ENCODE results near the gene TRDMT1. TPM values are rescaled to one million over a fixed set of nuclear protein-coding genes. Genes with fewer than 3 reads are reported as not detected.

TRDMT1 gene
- polyA plus RNA-seq, 3 donors, result 8.8 to 12.8 (median 10.5) TPM

- no peak for DNase-seq (ENCODE audit: extremely low read depth in 1 of 11, low read depth in 9 of 11, low spot score in 4 of 11)
Observed at GRCh38 chr10:17195083-17195482, 6.4 kb downstream of the TRDMT1 start.

GRCh38 chr10:17190602-17191001 is 10.9 kb downstream of the TRDMT1 start:
- DNase-seq (ENCODE audit: extremely low read depth in 1 of 11, low read depth in 9 of 11, low spot score in 4 of 11), result no peak

GRCh38 chr10:17188644-17189172 is 12.8 kb downstream of the TRDMT1 start:
- DNase-seq (ENCODE audit: extremely low read depth in 1 of 11, low read depth in 9 of 11, low spot score in 4 of 11), result no peak

- no peak for DNase-seq (ENCODE audit: extremely low read depth in 1 of 11, low read depth in 9 of 11, low spot score in 4 of 11)
Observed at GRCh38 chr10:17185873-17186272, 15.6 kb downstream of the TRDMT1 start.

- DNase-seq (ENCODE audit: extremely low read depth in 1 of 11, low read depth in 9 of 11, low spot score in 4 of 11), result no peak
Observed at GRCh38 chr10:17183110-17183509, 18.4 kb downstream of the TRDMT1 start.

GRCh38 chr10:17181751-17182150 is 19.7 kb downstream of the TRDMT1 start:
- DNase-seq (ENCODE audit: extremely low read depth in 1 of 11, low read depth in 9 of 11, low spot score in 4 of 11), result peak in 1 of 11 donors; percentile 8

GRCh38 chr10:17181110-17181509 is 20.4 kb downstream of the TRDMT1 start:
- no peak for DNase-seq (ENCODE audit: extremely low read depth in 1 of 11, low read depth in 9 of 11, low spot score in 4 of 11)

- no peak for DNase-seq (ENCODE audit: extremely low read depth in 1 of 11, low read depth in 9 of 11, low spot score in 4 of 11)
Observed at GRCh38 chr10:17179002-17179401, 22.5 kb downstream of the TRDMT1 start.

- DNase-seq (ENCODE audit: extremely low read depth in 1 of 11, low read depth in 9 of 11, low spot score in 4 of 11), result no peak
Observed at GRCh38 chr10:17178006-17178405, 23.5 kb downstream of the TRDMT1 start.

- no peak for DNase-seq (ENCODE audit: extremely low read depth in 1 of 11, low read depth in 9 of 11, low spot score in 4 of 11)
Observed at GRCh38 chr10:17177014-17177413, 24.5 kb downstream of the TRDMT1 start.

- DNase-seq (ENCODE audit: extremely low read depth in 1 of 11, low read depth in 9 of 11, low spot score in 4 of 11), result no peak
Observed at GRCh38 chr10:17176091-17176490, 25.4 kb downstream of the TRDMT1 start.

- no peak for DNase-seq (ENCODE audit: extremely low read depth in 1 of 11, low read depth in 9 of 11, low spot score in 4 of 11)
Observed at GRCh38 chr10:17175551-17175950, 25.9 kb downstream of the TRDMT1 start.

- DNase-seq (ENCODE audit: extremely low read depth in 1 of 11, low read depth in 9 of 11, low spot score in 4 of 11), result no peak
Observed at GRCh38 chr10:17174626-17175025, 26.8 kb downstream of the TRDMT1 start.

- no peak for DNase-seq (ENCODE audit: extremely low read depth in 1 of 11, low read depth in 9 of 11, low spot score in 4 of 11)
Observed at GRCh38 chr10:17171141-17171641, 30.3 kb downstream of the TRDMT1 start.

GRCh38 chr10:17169803-17170202 is 31.7 kb downstream of the TRDMT1 start:
- no peak for DNase-seq (ENCODE audit: extremely low read depth in 1 of 11, low read depth in 9 of 11, low spot score in 4 of 11)

GRCh38 chr10:17166699-17167098 is 34.8 kb downstream of the TRDMT1 start:
- no peak for DNase-seq (ENCODE audit: extremely low read depth in 1 of 11, low read depth in 9 of 11, low spot score in 4 of 11)

- no peak for DNase-seq (ENCODE audit: extremely low read depth in 1 of 11, low read depth in 9 of 11, low spot score in 4 of 11)
Observed at GRCh38 chr10:17162828-17163227, 38.6 kb downstream of the TRDMT1 start.

GRCh38 chr10:17161775-17162174 is 39.7 kb downstream of the TRDMT1 start:
- no peak for DNase-seq (ENCODE audit: extremely low read depth in 1 of 11, low read depth in 9 of 11, low spot score in 4 of 11)

GRCh38 chr10:17157024-17157423 is 44.4 kb downstream of the TRDMT1 start:
- no peak for DNase-seq (ENCODE audit: extremely low read depth in 1 of 11, low read depth in 9 of 11, low spot score in 4 of 11)

GRCh38 chr10:17155826-17156225 is 45.6 kb downstream of the TRDMT1 start:
- no peak for DNase-seq (ENCODE audit: extremely low read depth in 1 of 11, low read depth in 9 of 11, low spot score in 4 of 11)

- no peak for DNase-seq (ENCODE audit: extremely low read depth in 1 of 11, low read depth in 9 of 11, low spot score in 4 of 11)
Observed at GRCh38 chr10:17154116-17154515, 47.4 kb downstream of the TRDMT1 start.

Measured in renal cortex interstitium (tissue), 11 donors.